Measurements from ENCODE around the gene SCAI.

Gene SCAI

GRCh38 chr9:125103770-125104460 is 39.4 kb downstream of the SCAI start:
- no peak overlapping the region for H3K4me3 ChIP-seq (ENCODE audit: low read length, poor library complexity, severe bottlenecking)
- H3K36me3 ChIP-seq (ENCODE audit: insufficient read depth, low read length), result peaks cover 10% of the 10 kb centered on the region
- peaks cover 79% of the 10 kb centered on the region for H3K79me2 ChIP-seq (ENCODE audit: insufficient read depth, low read length)
- H3K4me2 ChIP-seq (ENCODE audit: low read depth, low read length, poor library complexity, severe bottlenecking), result no peak overlapping the region
- H2AFZ ChIP-seq (ENCODE audit: low read length), result no peak overlapping the region
- H3K9me2 ChIP-seq (replicated peaks; ENCODE audit: low read depth, low read length), result no peaks in the 10 kb centered on the region
- no peak overlapping the region for H3K9ac ChIP-seq (ENCODE audit: low read depth, low read length, poor library complexity, severe bottlenecking)
- no peak for TF ChIP-seq CTCF (conservative IDR thresholded peaks at IDR 0.05; ENCODE audit: low read length)
- no peak for TF ChIP-seq EZH2phosphoT487 (IDR thresholded peaks at IDR 0.05; ENCODE audit: borderline replicate concordance)
- H4K20me1 ChIP-seq (ENCODE audit: insufficient read depth, low read length, poor library complexity, severe bottlenecking), result peaks cover 53% of the 10 kb centered on the region
- H3F3A ChIP-seq (ENCODE audit: low read depth), result no peaks in the 10 kb centered on the region; the same call in 1 of the 2 replicates
- no peaks in the 10 kb centered on the region for H3K9me3 ChIP-seq (ENCODE audit: insufficient read depth, low read depth, low read length)
- no peaks in the 10 kb centered on the region for H3K27me3 ChIP-seq (ENCODE audit: insufficient read depth, low read length, poor library complexity, severe bottlenecking)
- peaks cover 24% of the 10 kb centered on the region for H3K4me1 ChIP-seq (ENCODE audit: insufficient read depth, low read length, poor library complexity, severe bottlenecking)

DNA sequence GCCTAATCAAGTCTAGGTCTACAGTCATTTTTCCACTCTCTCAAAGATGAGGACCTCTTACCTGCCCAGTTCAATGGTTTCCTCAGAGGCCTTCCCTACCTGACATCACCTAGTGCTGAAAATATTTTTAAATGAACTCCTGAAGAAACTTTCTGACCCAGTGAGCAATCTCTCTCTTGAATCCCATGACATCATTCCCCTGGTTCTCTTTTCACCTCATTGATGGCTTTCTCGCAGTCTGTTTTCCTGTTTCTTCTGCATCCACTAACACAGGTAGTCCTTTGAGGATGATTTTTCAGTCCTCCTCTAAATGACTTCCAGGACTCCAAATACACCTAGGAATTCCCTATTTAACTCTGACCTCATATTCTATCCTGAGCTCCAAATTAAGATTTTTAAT is 40.3 kb downstream of the SCAI start:
- no peaks in the 10 kb centered on the region for H3K9me2 ChIP-seq (replicated peaks; ENCODE audit: low read depth, low read length)
- H4K20me1 ChIP-seq (ENCODE audit: insufficient read depth, low read length, poor library complexity, severe bottlenecking), result peaks cover 53% of the 10 kb centered on the region
- no peak for TF ChIP-seq CTCF (conservative IDR thresholded peaks at IDR 0.05; ENCODE audit: low read length)
- no peak for TF ChIP-seq EZH2phosphoT487 (IDR thresholded peaks at IDR 0.05; ENCODE audit: borderline replicate concordance)
- no peak overlapping the region for H3K4me3 ChIP-seq (ENCODE audit: low read length, poor library complexity, severe bottlenecking)
- no peak overlapping the region for H3K4me2 ChIP-seq (ENCODE audit: low read depth, low read length, poor library complexity, severe bottlenecking)
- no peaks in the 10 kb centered on the region for H3K27me3 ChIP-seq (ENCODE audit: insufficient read depth, low read length, poor library complexity, severe bottlenecking)
- no peak overlapping the region for H3K9ac ChIP-seq (ENCODE audit: low read depth, low read length, poor library complexity, severe bottlenecking)
- peaks cover 24% of the 10 kb centered on the region for H3K4me1 ChIP-seq (ENCODE audit: insufficient read depth, low read length, poor library complexity, severe bottlenecking)
- H2AFZ ChIP-seq (ENCODE audit: low read length), result no peak overlapping the region
- H3K79me2 ChIP-seq (ENCODE audit: insufficient read depth, low read length), result peaks cover 88% of the 10 kb centered on the region
- H3K9me3 ChIP-seq (ENCODE audit: insufficient read depth, low read depth, low read length), result no peaks in the 10 kb centered on the region; the same call in 1 of the 2 replicates
- peaks cover 16% of the 10 kb centered on the region for H3K36me3 ChIP-seq (ENCODE audit: insufficient read depth, low read length)
- no peaks in the 10 kb centered on the region; the same call in 1 of the 2 replicates for H3F3A ChIP-seq (ENCODE audit: low read depth)

- peaks cover 24% of the 10 kb centered on the region for H3K36me3 ChIP-seq (ENCODE audit: insufficient read depth, low read length)
- no peak overlapping the region for H3K9ac ChIP-seq (ENCODE audit: low read depth, low read length, poor library complexity, severe bottlenecking)
- no peak overlapping the region for H3K4me3 ChIP-seq (ENCODE audit: low read length, poor library complexity, severe bottlenecking)
- no peak overlapping the region for H2AFZ ChIP-seq (ENCODE audit: low read length)
- peaks cover 24% of the 10 kb centered on the region for H3K4me1 ChIP-seq (ENCODE audit: insufficient read depth, low read length, poor library complexity, severe bottlenecking)
- H3K9me2 ChIP-seq (replicated peaks; ENCODE audit: low read depth, low read length), result no peaks in the 10 kb centered on the region
- H3K4me2 ChIP-seq (ENCODE audit: low read depth, low read length, poor library complexity, severe bottlenecking), result no peak overlapping the region
- peaks cover 45% of the 10 kb centered on the region for H4K20me1 ChIP-seq (ENCODE audit: insufficient read depth, low read length, poor library complexity, severe bottlenecking)
- TF ChIP-seq EZH2phosphoT487 (IDR thresholded peaks at IDR 0.05; ENCODE audit: borderline replicate concordance) (no peak), CTCF (conservative IDR thresholded peaks at IDR 0.05; ENCODE audit: low read length) (no peak)
- peaks cover 84% of the 10 kb centered on the region for H3K79me2 ChIP-seq (ENCODE audit: insufficient read depth, low read length)
- no peaks in the 10 kb centered on the region for H3K27me3 ChIP-seq (ENCODE audit: insufficient read depth, low read length, poor library complexity, severe bottlenecking)
- H3F3A ChIP-seq (ENCODE audit: low read depth), result 0 out of 2 replicates have a peak, but pooled peaks cover 5% of the 10 kb centered on the region
- peaks cover 9% of the 10 kb centered on the region for H3K9me3 ChIP-seq (ENCODE audit: insufficient read depth, low read depth, low read length)
Measured at GRCh38 chr9:125100822-125101221, 42.5 kb downstream of the SCAI start.

Measured in Loucy (cell line).